Activated CD4-positive, alpha-beta T cell treated with anti-CD3 and anti-CD28 coated beads, Interleukin-10, Interleukin-2, amounts not matched to agents 100 ng/mL and 50 ng/mL, durations not matched to agents 16 hours and 8 hours (primary cell): Measurements from ENCODE around the gene PPP1R15B.

ENCODE experiments used
- DNase-seq: peaks from one replicate; pipeline ENCODE4 v3.0.0-alpha.2; 2020

The PPP1R15B gene

DNA sequence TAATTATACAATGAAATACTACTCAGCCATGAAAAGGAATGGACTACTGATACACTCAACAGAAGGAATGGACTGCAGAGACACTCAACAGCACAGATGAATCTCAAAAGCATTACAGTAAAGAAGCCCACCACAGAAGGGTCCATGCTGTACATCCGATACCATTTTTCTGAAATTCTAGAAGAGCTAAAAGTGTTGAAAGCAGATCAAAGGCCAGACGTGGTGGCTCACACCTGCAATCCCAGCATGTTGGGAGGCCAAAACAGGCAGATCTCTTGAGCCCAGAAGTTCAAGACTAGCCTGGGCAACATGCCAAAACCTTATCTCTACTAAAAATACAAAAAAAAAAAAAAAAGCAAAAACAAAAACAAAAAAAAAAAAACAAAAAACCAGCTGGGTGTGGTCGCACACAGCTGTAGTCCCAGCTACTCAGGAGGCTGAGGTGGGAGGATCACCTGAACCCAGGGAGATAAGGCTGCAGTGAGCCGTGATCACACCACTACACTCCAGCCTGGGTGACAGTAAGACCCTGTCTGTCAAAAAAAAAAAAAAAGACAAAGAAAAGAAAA, 15.5 kb downstream of the PPP1R15B start:
- DNase-seq, result no peak

DNA sequence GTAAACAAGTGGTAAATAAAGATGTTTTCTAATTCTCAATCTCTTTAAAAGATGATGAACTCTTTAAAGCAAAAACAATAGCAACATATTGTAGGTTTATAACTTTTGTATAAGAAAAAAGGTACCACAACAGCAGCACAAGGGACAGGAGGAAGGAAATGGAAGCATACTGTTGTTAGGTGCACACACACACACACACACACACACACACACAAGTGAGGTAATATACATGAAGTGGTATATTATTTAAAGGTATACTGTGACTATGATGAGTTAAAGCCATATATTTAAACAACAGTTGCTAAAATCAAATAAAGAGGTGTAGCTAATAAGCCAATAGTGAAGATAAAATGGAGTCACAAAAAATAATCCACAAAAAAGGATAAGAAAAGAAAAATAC, 20.0 kb downstream of the PPP1R15B start:
- DNase-seq, result no peak

DNA sequence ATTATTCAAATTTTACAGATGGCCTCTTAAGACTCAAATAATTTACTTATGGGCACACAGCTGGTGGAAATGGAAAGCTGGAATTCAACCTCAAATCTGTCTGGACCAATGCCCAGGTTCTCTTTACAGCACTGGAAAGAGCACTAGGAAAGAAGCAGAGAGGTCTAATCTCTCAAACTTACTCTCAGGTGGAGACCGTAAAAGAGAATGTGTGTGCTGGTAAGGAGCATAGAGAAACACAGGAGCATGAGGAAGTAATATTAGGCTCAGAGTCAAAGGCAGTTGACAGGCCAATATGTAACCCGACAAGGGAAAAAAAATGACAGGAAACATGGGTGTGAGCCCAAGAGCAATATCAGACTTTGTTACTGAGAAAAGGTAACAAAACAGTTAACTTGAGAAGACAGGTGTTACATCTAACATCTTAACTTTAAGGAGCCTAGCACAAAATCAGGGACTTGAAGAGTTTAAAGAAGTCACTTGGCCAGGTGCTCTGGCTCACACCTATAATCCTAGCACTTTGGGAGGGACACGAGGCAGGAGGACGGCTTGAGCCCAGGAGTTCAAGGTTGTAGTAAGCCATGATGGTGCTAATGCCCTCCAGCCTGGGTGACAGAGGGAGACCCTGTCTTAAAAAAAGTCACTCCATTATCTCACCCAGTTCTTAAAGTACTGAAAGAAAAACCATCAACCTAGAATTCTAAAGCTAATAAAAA, 20.7 kb downstream of the PPP1R15B start:
- no peak for DNase-seq

DNA sequence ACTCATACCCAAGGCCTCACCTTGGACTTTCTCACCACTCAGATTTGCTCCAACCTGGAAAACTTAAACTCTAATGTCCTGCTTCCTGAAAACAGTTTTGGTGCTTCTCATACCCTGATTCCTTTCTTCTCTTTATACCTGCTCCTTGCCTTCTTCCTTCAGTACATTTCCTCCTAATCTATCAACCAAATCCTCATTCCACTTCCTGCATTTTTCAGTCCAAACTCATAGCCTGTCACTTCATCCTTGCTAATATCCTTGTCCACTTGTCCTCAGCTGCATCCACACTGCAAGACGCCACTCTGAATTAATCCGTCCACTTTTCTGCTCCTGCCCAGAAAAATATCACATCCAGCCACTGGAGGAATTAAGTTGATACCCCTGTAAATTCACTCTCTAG, 25.9 kb downstream of the PPP1R15B start:
- DNase-seq, result no peak

DNA sequence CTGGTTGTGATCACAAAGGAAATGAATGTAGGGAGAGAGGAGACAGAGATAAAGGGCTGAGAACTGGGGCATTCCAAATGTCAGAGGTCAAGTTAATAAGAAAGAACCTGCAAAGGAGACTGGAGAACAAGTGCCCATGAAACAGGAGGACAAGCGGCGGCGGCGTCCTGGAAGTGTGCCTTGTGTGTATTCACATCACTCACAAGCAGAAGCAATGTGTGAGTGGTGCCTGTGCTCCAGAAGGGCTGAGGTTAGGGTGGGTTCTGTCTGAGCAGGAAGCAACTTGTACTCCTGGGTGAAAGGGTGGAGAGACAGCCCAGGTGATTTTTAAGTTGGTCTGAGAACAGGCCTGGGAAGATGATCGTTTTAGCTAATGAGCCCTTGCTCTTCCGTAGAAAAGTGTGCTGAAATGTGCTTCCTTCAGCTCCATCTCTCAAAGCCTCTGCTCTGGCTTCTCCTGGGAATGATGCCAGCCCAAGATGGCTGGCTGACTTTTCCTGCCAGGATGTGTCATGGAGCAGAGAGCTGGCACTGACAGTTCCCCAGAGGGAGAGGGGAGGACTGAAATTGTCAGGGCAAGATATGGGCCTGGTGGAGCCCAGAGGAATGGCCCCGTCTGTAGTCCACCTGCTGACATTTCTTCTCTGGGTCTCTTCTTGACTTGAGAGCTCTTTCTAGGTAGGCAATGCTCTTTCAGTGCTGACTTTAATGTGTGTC, 26.8 kb downstream of the PPP1R15B start:
- DNase-seq, result no peak

DNA sequence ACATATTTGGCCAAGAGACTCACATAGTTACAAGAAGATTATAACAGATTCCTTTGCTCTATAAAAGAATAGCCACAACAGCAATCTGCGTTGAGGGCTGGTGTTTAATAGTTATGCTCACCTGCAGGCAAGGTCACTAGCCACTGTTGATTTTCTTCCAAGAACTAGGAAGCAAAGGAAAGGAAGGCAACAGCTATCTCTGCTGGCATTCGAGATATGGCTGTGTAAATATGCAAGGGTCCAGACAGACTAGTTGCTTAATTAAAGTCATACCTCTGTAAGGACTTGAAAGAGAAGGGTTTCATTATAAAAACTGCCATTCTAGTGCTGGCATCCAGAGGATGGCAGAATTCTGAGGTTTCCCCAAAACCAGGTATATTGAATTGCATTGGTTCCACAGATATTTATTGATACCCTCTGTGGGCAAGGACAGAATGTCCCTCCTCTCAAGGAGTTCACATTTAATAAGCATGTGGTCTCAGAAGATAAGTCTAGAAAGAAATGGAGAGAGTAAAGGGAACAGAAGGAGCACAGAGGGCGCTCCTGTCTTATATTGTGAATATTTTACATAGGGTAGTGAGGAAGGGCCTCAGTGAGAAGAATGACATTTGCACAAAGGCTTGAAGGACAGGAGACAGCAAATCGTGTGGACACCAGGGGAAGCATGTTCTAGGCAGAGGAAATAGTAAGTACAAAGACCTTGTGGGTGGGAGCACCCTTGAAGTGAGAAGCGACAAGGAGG, 28.3 kb downstream of the PPP1R15B start:
- DNase-seq, result no peak

DNA sequence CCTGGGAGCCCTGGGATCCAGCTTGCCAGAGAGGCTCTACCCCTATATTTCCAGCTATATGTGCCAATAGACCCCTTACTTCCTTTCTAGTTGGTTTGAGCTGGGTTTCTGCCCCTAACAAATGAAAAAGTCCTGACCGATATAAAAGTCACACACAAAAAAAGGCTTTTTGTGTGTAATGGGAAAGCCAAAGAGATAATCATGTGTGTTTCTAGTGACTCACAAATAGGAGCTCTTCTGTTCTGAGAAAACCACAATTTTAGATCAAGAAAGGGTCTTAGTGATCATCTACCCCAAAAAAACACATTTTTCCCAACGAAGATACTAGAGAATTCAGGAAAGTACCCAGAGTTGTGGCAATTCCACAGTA, 28.9 kb downstream of the PPP1R15B start:
- DNase-seq, result no peak

DNA sequence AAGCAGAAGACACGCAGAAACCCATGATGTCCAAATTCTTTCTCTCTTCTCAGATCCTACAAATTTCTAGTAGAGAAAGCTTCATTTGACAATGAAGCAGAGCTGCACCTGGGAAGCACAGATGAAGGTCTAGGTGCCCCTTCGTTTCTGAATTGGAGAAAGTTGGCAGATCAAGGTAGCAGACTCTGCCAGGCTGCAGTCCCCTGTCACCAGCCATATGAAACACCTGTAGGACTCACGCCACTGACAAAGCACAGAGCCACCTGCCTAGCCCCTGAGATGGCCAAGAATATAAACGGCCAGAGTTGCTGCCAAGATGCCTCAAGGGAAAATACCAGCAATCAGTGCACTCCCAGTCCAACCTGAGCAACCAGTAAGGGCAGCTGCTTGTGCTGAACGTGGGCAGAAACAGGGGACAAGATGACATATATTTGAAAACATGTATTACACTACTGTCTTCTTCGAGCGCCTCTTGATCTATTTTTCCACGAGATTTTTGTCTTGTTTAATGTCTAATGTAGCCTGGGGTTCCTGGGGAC, 31.3 kb downstream of the PPP1R15B start:
- DNase-seq, result no peak

DNA sequence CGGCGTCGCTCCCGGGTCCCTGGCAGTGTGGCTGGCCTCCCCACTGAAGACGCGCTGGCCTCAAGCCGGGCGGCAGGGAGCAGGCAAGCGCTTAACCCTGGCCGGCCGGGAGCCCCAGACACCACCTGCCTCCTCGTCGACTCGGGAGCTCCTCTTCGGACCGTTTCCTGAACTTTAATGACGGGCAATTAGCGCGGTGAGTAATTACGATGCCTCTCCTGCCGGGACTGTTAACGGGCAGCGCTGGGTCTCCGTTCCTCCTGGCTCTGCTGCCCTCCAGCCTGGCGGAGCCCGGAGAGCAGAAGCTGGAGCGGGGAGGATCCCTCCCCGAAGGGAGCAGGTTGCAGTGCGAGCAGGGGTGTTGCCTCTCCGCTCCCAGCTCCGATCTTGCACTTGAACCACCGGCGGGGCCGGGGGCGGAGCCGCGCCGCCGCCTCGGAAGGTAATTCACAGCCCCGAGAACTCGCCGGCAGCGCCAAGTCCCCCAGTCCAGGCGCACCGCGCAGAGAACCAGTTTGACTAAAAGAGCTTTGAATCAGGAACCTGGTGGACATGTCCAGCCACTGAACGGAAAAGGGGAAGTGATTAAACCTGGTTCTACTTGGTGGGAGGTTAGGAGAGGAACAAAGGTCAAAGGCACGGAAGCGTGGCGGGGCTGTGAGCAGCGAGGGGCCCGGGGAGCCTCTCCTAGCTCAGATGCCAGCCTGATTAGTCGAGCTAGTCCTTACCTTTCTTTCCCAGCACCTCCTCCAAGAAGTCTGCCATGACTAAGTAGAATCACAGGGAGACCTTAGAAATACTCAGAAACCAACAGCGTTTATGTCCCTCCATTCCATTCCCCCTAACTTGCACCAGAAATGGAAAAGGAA, 33.6 kb downstream of the PPP1R15B start:
- DNase-seq, result peak; percentile 30

DNA sequence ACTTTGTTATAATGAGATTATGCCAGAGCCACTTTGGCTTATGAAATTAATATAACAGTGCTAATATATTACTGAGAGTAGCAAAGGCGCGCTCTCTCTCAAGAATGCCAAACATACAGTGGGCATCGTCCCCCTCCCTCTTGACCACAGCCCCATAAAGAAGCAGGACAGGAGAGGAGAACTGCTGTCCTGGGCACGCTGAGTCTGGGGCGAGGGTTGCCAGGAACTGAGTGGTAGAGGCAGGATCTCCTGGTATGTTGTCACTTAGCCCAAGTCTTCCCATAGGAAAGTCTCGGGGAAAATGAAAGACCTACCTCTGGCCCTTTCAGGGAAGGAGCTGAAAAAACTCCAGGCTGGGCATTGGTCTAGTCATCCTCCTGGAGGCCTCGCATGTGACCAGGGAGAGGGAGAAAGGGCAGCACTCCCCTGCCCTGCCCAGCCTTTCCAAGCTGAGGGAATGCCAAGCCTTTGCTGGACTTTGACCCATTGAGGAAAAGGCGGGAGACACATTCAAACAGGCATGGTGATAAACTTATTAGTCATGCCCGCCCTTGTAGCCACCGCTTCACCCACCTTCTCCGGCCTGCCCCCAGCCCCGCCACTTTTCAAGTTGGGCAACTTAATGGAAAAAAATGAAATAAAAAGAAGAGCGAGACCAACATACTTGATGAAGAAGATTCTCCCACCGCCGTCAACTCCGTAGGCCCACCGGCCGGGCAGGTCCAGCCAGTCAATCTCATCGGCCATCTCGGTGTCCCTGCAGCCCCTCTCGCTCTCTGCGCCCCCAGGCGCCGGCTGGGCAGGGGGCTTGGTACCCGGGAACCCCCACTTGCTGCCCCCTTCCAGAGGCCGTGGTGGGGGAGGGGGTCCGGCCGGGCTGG, 34.5 kb downstream of the PPP1R15B start:
- DNase-seq, result no peak

DNA sequence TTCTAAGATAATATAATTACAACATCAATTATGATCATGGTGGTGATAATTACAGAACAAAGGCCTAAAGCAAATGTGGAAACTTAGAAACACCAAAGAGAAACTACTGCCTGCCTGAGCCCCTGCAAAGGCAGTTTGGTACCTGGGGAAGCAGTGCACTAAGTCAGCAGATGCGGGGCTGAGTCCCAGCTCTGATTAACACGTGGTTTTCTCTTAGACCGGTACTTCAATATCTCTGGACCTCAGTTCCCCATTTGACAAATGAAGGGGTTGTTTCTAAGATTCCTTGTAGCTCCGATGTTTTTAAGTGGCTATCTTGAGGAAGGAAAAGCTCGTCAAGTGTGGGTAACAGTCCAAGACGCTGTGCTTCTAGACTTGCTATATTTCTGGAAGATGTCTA, 35.2 kb downstream of the PPP1R15B start:
- no peak for DNase-seq

DNA sequence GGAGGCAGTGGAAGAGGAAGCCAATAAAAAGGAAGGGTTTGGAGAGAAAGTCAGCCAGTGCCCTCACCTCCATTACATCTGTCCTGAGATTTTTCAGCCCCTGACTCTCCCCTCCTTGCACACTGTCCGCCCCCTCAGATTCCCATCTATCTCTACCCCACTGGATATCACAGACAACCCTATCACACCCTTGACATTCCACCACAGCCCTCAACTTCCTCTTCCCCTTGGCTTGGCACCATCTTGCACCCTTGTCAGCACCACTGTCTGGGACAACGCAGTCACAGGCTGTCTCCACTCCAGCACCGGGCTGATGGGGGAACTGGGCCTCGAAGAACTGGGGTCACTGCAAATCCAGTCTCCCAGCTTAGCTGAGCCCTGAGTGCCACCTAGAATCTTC, 37.7 kb downstream of the PPP1R15B start:
- DNase-seq, result no peak

DNA sequence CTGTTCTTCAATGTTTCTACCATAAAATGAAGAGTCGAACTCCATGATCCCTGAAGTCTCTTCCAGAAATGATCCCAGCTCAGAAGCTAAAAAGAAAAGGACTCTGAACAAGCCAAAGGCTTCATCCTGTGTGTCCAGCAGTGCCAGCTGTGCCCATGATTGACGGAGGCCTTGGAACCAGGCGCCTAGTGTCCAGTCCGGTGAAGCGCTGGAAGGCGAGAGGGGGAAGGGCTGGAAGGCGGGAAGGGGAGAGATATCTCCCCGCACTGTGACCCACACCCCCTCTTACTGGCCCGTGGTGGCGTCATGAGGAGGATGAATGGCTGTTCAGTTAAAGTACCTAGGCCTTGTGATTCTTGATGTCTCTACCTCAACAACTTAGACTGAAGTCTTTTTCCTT, 41.4 kb downstream of the PPP1R15B start:
- no peak for DNase-seq

DNA sequence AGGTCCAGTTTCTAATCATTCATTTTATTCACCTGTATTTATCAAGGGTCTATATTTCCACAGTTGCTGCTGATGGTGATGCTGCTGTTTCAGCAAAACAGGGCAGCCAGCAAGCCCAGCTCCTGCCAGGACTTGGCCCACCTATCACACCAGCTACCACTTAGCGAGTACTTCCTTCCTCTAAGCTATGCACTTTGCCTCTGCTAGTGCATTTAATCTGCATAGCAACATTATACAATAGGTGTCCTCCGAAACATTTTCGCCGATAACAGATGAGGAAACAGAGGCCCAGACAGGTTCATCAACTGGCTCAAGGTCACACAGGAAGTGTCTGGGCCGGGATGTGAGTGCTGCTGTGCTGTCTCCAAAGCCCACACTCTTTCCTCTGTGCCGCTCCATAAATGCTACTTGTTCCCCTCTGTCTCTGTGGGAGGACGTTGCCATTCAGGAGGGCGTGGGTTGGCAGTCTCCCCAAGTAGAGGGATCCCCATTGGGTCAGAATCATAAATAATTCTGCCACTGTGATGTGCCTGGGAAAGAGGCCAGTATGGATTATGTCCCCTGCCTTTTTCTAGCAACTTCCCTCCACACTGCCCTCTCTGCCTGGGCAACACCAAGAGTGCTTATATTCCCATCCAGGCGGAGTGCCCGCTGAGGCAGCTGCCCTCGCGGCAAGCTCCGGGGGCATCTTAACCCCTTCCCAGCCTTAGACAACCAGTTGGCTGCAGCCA, 42.5 kb downstream of the PPP1R15B start:
- DNase-seq, result no peak

DNA sequence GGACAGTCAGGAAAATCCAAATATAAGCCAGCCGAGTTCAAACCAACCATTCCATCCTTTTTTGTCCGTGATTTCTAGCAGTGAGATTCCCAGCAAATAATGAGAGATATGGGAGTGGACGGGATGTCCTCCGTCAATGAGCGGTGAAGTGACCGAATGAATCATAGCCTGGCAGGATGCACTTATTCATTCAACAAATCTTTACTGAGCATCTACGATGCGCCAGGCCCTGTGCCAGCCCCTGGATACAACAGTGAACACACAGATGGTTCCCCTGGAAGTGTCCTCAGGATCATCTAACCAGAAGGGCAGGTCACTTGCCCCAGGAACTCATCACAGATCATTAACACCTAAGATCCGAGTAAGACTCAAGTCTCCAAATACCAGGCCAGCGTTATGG, 43.7 kb downstream of the PPP1R15B start:
- DNase-seq, result no peak

DNA sequence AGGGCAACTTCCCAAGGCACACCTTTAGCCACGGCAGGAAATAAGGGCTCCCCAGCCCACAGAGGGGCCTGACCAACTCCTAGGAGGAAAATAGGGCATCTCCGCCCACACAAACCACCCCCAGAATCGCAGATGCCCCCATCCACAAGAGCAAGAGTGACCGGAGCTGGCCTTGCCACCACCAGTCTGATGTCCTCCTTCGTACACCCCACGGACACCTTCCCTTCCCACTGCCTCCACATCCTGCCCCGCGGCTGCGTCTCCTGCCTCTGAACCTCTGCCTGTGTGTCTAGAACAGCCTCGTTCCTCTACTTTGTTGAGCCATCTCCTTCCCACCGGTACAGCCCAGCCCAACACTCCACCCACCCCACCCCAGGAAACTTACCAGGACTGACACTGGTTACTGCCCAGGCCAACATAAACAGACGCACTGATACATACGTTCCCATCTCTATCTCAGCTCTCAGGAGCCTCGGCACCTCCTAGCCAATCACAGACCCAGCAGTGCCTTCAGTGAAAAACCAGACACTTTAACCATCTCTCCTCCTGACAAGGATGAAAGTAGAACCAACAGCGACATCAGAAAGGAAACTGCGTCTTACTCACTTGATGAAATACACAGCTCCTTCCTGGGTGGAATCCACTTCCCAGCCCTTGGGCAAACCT, 44.3 kb downstream of the PPP1R15B start:
- DNase-seq, result no peak

DNA sequence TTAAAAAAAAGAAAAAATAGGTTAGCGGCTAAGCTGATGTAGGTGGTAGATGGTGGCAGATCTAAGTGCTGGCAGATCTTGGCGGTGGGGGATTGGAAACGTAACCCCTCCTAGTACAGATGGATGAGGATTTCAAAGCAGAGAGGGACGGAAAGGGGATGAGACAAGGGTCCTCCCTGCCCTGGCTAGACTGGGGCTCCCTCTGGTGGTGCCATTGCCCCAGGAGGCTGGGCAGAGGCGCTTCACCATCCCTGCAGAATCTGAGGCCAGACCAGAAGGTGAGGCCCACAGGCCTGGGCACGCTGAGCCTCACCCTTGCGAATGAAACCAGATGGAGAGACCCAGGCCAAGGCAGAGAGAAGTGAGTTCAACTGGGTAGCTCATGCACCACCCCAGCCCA, 44.9 kb downstream of the PPP1R15B start:
- DNase-seq, result peak; percentile 18

DNA sequence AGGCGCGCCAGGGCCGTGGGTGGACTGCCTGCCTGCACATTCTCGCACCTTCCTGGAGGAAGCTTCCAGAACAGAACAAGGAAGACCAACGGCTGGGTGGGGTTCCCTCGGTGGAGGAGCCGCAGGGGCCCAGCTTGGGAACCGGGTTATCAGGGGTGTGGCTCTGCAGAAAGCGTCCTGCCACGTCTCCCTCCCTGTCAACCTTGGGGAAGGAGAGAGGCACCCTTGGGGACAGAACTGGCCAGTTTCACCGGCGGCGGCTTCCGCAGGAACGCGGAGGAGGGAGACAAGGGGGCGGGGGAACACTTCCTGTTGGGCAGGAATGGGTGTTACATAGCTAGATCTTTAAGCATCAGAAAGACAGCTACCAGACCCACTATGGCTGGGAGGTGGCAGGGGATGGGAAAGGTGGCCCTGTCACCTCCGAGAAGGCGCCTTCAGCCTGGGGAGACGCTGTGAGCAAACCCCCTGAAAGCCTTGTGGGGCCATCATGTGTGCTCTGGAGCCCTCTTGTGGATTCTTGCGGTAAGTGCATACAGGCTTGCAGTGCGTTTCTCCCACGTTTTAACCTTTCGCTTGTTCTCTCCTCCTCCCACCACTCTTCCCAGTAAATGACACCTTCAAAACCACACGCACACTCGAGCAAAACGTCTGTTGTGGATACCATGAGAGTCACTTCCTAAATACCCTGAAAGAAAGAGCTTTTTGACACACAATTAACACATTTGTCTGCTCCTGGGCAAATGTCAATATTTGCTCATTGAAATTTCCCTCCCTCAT, 48.1 kb downstream of the PPP1R15B start:
- peak; percentile 83 for DNase-seq

DNA sequence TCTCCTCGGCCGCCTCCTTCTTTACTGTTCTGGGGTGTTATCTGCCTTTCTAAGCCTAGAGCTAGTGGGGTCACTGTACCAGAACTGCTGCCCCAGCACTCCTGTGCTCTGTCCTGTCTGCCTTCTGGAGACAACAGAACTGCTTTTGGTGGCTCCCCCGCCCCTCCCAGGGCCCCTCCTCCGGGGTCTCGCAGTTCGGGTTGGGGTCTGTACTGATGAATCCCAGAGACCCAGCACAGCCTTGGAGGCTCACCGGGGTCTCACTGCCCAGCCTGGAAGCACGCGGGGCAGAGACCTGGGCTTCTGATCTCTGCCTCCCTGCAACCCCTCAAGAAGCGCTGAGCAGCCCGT, 48.7 kb downstream of the PPP1R15B start:
- no peak for DNase-seq
